Keratinocyte (primary cell): ENCODE data around the gene BSX.

Experiments used
- EZH2 ChIP-seq: IDR thresholded peaks from one replicate; pipeline ENCODE4 v1.6.1; 2012; ENCODE audit warnings: inconsistent platforms, mild to moderate bottlenecking, low read length, moderate library complexity
- TF ChIP-seq, protein P1 (sequence below), 3 experiments: IDR thresholded peaks in 1 of 3; conservative IDR thresholded peaks in 1 of 3; optimal IDR thresholded peaks in 1 of 3; 2 replicates in 2 of 3; 3 replicates in 1 of 3; pipeline versions ENCODE3 to v1.5.1; 2011; ENCODE audit warnings: low read length in 3 of 3, mild to moderate bottlenecking in 3 of 3, moderate library complexity in 2 of 3, control low read depth in 1 of 3, inconsistent platforms in 1 of 3; ENCODE audit not compliant: insufficient read depth in 2 of 3; ENCODE audit errors: extremely low read depth in 1 of 3

DNA sequence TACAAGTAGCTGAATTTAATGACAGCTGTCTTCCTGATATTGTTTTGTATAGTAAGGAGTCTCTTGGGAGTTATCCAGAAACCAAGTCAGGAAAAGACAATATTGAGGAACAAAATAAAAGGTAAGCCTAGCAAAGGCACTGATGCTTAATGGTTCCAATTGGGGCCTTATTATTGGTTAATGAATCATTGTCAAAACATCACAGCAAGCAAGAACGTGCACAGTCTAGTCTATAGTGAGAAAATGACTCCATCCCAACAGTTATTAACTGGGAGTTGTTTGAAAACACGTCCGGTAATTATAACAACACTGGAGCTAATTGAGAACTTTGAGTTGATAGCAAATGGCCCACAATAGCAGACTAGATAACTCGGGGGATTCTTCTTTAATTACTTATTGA is 17.7 kb downstream of the BSX start:
- no peak for TF ChIP-seq EZH2
- TF ChIP-seq, protein P1, sequence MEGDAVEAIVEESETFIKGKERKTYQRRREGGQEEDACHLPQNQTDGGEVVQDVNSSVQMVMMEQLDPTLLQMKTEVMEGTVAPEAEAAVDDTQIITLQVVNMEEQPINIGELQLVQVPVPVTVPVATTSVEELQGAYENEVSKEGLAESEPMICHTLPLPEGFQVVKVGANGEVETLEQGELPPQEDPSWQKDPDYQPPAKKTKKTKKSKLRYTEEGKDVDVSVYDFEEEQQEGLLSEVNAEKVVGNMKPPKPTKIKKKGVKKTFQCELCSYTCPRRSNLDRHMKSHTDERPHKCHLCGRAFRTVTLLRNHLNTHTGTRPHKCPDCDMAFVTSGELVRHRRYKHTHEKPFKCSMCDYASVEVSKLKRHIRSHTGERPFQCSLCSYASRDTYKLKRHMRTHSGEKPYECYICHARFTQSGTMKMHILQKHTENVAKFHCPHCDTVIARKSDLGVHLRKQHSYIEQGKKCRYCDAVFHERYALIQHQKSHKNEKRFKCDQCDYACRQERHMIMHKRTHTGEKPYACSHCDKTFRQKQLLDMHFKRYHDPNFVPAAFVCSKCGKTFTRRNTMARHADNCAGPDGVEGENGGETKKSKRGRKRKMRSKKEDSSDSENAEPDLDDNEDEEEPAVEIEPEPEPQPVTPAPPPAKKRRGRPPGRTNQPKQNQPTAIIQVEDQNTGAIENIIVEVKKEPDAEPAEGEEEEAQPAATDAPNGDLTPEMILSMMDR (optimal IDR thresholded peaks at IDR 0.05 in 1 of 3, IDR thresholded peaks at IDR 0.05 in 1 of 3, conservative IDR thresholded peaks at IDR 0.05 in 1 of 3; ENCODE audit: extremely low read depth in 1 of 3, insufficient read depth in 2 of 3, low read length in 3 of 3) = no peak
